SIG-M5 treated with dmso at 0.1 percent for 504 hours (cell line): ENCODE data around the gene OR2L2.
"Not testable (repeated sequence)": the region's sequence is repeated elsewhere in the genome, so short reads cannot be mapped to it uniquely, and the experiment has no call there.

Source experiments
- DNase-seq: peaks from one replicate; lab custom pipeline; 2025; ENCODE audit not compliant: unreplicated experiment; lab: John Stamatoyannopoulos, UW

Gene OR2L2

GRCh38 chr1:248029770-248030169 is at the start of gene OR2L2:
Gene OR2L2, plus strand, starts transcription at chr1:248030070. Its CDS starts 8,198 bp downstream, at chr1:248038268.
- DNase-seq, result no peak

- DNase-seq, result no peak
These were observed 36.9 kb upstream of the OR2L2 start for GRCh38 chr1:247992986-247993385.

GRCh38 chr1:247998811-247999210 is 31.1 kb upstream of the OR2L2 start:
- DNase-seq, result no peak

GRCh38 chr1:248000169-248000568 is 29.7 kb upstream of the OR2L2 start:
- no peak for DNase-seq

GRCh38 chr1:248007778-248008177 is 22.1 kb upstream of the OR2L2 start:
- no peak for DNase-seq

- DNase-seq, result no peak
These were observed 20.2 kb upstream of the OR2L2 start for GRCh38 chr1:248009681-248010080.

GRCh38 chr1:248013229-248013710 is 16.6 kb upstream of the OR2L2 start, which contains the start of gene OR2L5:
Gene OR2L5, plus strand, starts transcription at chr1:248013660. Its CDS starts 8,288 bp downstream, at chr1:248021948.
- no peak for DNase-seq

- DNase-seq, result no peak
These were observed 14.1 kb upstream of the OR2L2 start for GRCh38 chr1:248015803-248016202.

- no peak for DNase-seq
These were observed 15.3 kb downstream of the OR2L2 start for GRCh38 chr1:248045209-248045608.

GRCh38 chr1:248046536-248046935 is 16.7 kb downstream of the OR2L2 start, which contains the start of gene OR2L3:
Gene OR2L3, plus strand, starts transcription at chr1:248046836. Its CDS starts 13,846 bp downstream, at chr1:248060682.
- DNase-seq, result no peak

GRCh38 chr1:248047008-248047407 is 17.1 kb downstream of the OR2L2 start:
- DNase-seq, result no peak

GRCh38 chr1:248054671-248055070 is 24.8 kb downstream of the OR2L2 start:
- no peak for DNase-seq

GRCh38 chr1:248055261-248055660 is 25.4 kb downstream of the OR2L2 start:
- DNase-seq, result no peak

GRCh38 chr1:248065071-248065470 is 35.2 kb downstream of the OR2L2 start:
- DNase-seq, result no peak

GRCh38 chr1:248065604-248066003 is 35.7 kb downstream of the OR2L2 start:
- no peak for DNase-seq

GRCh38 chr1:248083864-248084263 is 54.0 kb downstream of the OR2L2 start:
- DNase-seq, result not testable (repeated sequence)
